ENCODE results near the gene TFR2. TPM values are rescaled to one million over a fixed set of nuclear protein-coding genes. Genes with fewer than 3 reads are reported as not detected.

The TFR2 gene
- total RNA-seq, 1 donor from 2014 or later, result 0.50 TPM

DNA sequence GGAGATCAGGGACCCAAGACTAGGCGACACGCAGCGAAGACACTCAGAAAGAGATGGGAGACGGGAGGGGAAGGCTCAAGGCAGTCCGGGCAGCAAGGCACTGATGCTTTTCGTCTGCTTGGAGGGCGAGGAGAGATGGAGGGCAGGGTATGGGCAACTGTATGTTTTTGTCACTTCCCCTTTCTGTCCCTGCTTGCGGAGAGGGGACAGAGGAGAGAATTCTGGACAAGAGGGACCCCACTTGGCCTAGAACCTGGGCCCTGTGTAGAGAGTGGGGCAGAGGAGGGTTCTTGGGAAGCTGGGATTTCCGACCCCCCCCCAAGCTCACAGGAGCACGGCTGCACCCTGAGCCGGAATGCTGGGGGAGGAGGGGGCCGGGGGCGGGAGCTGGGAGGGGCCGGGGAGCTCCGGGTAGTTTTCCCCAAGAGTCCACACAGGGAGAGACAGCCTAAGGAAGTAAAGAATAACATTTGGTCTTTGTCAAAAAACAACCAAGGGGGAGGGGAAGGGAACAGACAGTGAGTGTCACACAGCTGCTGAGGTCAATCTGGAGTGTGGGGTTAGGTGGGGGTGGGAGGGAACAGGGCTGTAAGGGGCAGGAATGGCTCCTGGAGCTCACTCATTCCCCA is 57.2 kb downstream of the TFR2 start:
- TF ChIP-seq EZH2 (IDR thresholded peaks at IDR 0.05; ENCODE audit: insufficient read depth, low read length), result no peak
- TF ChIP-seq, protein P1, sequence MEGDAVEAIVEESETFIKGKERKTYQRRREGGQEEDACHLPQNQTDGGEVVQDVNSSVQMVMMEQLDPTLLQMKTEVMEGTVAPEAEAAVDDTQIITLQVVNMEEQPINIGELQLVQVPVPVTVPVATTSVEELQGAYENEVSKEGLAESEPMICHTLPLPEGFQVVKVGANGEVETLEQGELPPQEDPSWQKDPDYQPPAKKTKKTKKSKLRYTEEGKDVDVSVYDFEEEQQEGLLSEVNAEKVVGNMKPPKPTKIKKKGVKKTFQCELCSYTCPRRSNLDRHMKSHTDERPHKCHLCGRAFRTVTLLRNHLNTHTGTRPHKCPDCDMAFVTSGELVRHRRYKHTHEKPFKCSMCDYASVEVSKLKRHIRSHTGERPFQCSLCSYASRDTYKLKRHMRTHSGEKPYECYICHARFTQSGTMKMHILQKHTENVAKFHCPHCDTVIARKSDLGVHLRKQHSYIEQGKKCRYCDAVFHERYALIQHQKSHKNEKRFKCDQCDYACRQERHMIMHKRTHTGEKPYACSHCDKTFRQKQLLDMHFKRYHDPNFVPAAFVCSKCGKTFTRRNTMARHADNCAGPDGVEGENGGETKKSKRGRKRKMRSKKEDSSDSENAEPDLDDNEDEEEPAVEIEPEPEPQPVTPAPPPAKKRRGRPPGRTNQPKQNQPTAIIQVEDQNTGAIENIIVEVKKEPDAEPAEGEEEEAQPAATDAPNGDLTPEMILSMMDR (IDR thresholded peaks at IDR 0.05; ENCODE audit: insufficient read depth, low read depth, low read length), result no peak
- Mint-ChIP-seq H3K9me3 (ENCODE audit: unreplicated experiment) (no peaks in the 10 kb centered on the region), H3K4me1 (ENCODE audit: low read depth, unreplicated experiment) (peaks cover 18% of the 10 kb centered on the region), H3K27me3 (ENCODE audit: low read depth, unreplicated experiment) (peaks cover under 1% of the 10 kb centered on the region), H3K36me3 (ENCODE audit: low read depth, unreplicated experiment) (peaks cover 5% of the 10 kb centered on the region), H3K4me3 (ENCODE audit: unreplicated experiment) (peak overlapping the region; percentile 92), H3K27ac (ENCODE audit: unreplicated experiment) (peak overlapping the region; percentile 92)
- Histone ChIP-seq H2AFZ (ENCODE audit: low read depth, low read length) (peak overlapping the region; percentile 38), H3K9ac (ENCODE audit: low read length) (peak overlapping the region; percentile 89), H3K4me2 (ENCODE audit: low read length) (peak overlapping the region; percentile 99), H3K27ac (ENCODE audit: low read depth, low read length) (peak overlapping the region; percentile 83), H3K4me1 (ENCODE audit: insufficient read depth, low read length) (peaks cover 25% of the 10 kb centered on the region), H4K20me1 (ENCODE audit: insufficient read depth, low read length) (peaks cover 56% of the 10 kb centered on the region), H3K27me3 (ENCODE audit: insufficient read depth, low read length) (peaks cover under 1% of the 10 kb centered on the region), H3K4me3 (ENCODE audit: insufficient read depth, low read depth, low read length) (peak overlapping the region; percentile 83), H3K9me3 (ENCODE audit: insufficient read depth, low read depth, low read length) (no peaks in the 10 kb centered on the region), H3K36me3 (ENCODE audit: insufficient read depth, low read length) (peaks cover 18% of the 10 kb centered on the region), H3K79me2 (ENCODE audit: insufficient read depth, low read length) (peaks cover 51% of the 10 kb centered on the region)
- no peak for DNase-seq (ENCODE audit: low read depth)
- FAIRE-seq, result no peak

DNA sequence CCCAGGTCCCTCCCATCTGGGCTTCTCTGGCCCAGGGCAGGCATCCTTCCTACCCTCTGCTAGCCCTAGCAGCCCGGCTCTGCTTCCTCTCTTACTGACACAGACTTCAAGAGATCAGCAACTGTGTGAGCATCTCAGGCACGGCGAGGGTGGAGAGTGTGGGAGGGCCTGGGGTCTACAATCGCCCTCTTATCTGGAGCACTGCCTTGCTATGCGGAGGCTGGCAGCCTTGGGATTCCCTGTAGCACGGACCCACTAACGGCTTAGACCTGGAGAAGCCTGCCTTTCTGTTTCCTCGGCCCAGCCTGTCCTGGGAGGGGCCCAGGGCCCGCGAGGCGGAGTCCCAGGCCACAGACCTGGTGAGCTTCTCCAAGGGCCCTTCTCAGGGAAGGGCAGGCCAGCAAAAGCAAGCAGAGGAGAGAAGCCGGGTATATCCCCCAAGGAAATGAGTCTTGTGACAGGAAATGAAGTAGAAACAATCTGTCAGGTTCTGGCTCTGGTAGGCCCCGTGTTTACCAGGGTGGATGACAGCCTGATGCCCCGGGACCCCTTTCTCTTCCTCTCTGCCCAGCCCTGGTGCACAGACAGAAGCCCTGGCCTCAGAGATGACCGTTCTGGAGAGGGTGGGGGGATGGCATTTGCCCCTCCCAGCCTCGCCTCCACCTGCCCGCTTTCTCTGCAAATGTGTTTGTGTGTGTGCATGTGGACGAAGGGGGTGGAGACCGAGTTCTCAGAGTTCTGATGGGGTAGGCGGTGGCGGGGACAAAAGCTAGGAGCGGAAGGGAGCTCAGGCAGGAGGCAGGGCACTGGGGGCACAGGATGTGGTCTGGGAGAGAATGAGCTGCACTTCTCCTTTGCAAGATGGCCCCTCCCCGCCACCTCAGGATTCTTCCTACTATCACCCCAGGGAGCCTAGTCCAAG is 58.0 kb downstream of the TFR2 start:
- H3K4me1 Mint-ChIP-seq (ENCODE audit: low read depth, unreplicated experiment), result peaks cover 18% of the 10 kb centered on the region
- Histone ChIP-seq H3K9ac (ENCODE audit: low read length) (peak overlapping the region; percentile 78), H3K79me2 (ENCODE audit: insufficient read depth, low read length) (peaks cover 51% of the 10 kb centered on the region), H3K9me3 (ENCODE audit: insufficient read depth, low read depth, low read length) (no peaks in the 10 kb centered on the region), H3K27ac (ENCODE audit: low read depth, low read length) (peak overlapping the region; percentile 79), H4K20me1 (ENCODE audit: insufficient read depth, low read length) (peaks cover 56% of the 10 kb centered on the region), H3K4me2 (ENCODE audit: low read length) (peak overlapping the region; percentile 99), H2AFZ (ENCODE audit: low read depth, low read length) (peak overlapping the region; percentile 38), H3K4me3 (ENCODE audit: insufficient read depth, low read depth, low read length) (peak overlapping the region; percentile 52), H3K36me3 (ENCODE audit: insufficient read depth, low read length) (peaks cover 18% of the 10 kb centered on the region), H3K4me1 (ENCODE audit: insufficient read depth, low read length) (peaks cover 25% of the 10 kb centered on the region), H3K27me3 (ENCODE audit: insufficient read depth, low read length) (no peaks in the 10 kb centered on the region)
- no peaks in the 10 kb centered on the region for H3K9me3 Mint-ChIP-seq (ENCODE audit: unreplicated experiment)
- no peak for FAIRE-seq
- H3K4me3 Mint-ChIP-seq (ENCODE audit: unreplicated experiment), result peak overlapping the region; percentile 81
- no peaks in the 10 kb centered on the region for H3K27me3 Mint-ChIP-seq (ENCODE audit: low read depth, unreplicated experiment)
- TF ChIP-seq, protein P1 (IDR thresholded peaks at IDR 0.05; ENCODE audit: insufficient read depth, low read depth, low read length), result no peak
- no peak for TF ChIP-seq EZH2 (IDR thresholded peaks at IDR 0.05; ENCODE audit: insufficient read depth, low read length)
- H3K36me3 Mint-ChIP-seq (ENCODE audit: low read depth, unreplicated experiment), result peaks cover 8% of the 10 kb centered on the region
- peak overlapping the region; percentile 75 for H3K27ac Mint-ChIP-seq (ENCODE audit: unreplicated experiment)
- DNase-seq (ENCODE audit: low read depth), result no peak
